ENCODE data around the gene TRIP10.

DNA sequence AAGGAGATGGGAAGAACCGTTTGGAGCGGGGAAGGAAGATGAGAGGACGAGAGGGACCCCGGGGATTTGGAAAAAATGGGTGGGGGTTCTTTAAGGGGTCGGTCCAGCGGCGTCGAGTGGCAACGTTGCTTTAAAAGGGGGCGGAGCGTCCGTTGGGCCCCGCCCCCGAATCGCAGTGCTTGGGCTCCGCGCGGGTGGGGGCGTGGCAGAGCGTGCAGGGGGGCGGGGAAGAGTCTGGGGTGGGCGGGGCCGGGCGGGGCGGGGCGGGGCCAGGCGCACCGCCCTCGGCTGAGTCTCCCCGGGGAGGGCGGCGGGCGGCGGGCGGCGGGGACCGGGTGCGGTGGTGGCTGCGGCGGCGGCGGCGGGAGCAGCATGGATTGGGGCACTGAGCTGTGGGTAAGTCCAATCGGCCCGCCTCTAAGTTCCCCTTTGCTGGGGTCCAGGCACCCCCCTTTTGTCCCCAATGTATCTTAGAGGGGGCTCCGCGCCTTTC lies at the start of gene TRIP10:
- TF ChIP-seq POLR2A (IDR thresholded peaks at IDR 0.05) (peak; percentile 43 to 64), POLR2AphosphoS5 (IDR thresholded peaks at IDR 0.05) (peak; percentile 30)
- TF ChIP-seq, protein P1, sequence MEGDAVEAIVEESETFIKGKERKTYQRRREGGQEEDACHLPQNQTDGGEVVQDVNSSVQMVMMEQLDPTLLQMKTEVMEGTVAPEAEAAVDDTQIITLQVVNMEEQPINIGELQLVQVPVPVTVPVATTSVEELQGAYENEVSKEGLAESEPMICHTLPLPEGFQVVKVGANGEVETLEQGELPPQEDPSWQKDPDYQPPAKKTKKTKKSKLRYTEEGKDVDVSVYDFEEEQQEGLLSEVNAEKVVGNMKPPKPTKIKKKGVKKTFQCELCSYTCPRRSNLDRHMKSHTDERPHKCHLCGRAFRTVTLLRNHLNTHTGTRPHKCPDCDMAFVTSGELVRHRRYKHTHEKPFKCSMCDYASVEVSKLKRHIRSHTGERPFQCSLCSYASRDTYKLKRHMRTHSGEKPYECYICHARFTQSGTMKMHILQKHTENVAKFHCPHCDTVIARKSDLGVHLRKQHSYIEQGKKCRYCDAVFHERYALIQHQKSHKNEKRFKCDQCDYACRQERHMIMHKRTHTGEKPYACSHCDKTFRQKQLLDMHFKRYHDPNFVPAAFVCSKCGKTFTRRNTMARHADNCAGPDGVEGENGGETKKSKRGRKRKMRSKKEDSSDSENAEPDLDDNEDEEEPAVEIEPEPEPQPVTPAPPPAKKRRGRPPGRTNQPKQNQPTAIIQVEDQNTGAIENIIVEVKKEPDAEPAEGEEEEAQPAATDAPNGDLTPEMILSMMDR (IDR thresholded peaks at IDR 0.05), result no peak

Data from gastroesophageal sphincter (tissue), 3 donors.